PC-3 (cell line): ENCODE measurements around the gene GRWD1. TPM values are rescaled to one million over a fixed set of nuclear protein-coding genes. Genes with fewer than 3 reads are reported as not detected.

Source experiments
- ATAC-seq: fragments of 200-7000 bp; cut with Tn5 transposase; 2 replicates; pipeline ENCODE4 v1.9.1; 2020; ENCODE audit warnings: mild to moderate bottlenecking, moderate library complexity
- BruUV-seq: library from RNA; stranded (reverse); fragments of 400-500 nt; replicated peaks from 2 replicates; lab custom pipeline; 2021; lab: Mats Ljungman, UMichigan
- CTCF ChIA-PET: fragments of 300-600 bp; sonication (Branson Sonifier 250); formaldehyde crosslinking; loops from one replicate; lab custom pipeline; 2022; ENCODE audit warnings: antibody characterized with exemption; lab: Charles Lee
- POLR2A ChIA-PET: fragments of 300-600 bp; sonication (Branson Sonifier 250); formaldehyde crosslinking; loops from one replicate; lab custom pipeline; 2022; ENCODE audit warnings: antibody characterized with exemption; ENCODE audit not compliant: unreplicated experiment; lab: Charles Lee
- DNase-seq: peaks from one replicate; pipeline ENCODE4 v3.0.0-alpha.2; 2015
- H2AFZ ChIP-seq: fragments of 300-600 bp; sonication (generic); 2 replicates; pipeline ENCODE4 v1.6.0; 2016; ENCODE audit warnings: antibody characterized with exemption, low read length
- H3F3A ChIP-seq: fragments of 300-600 bp; sonication (generic); one replicate; pipeline ENCODE4 v1.6.0; 2017; ENCODE audit warnings: antibody characterized with exemption, low read length, control low read depth, mild to moderate bottlenecking; ENCODE audit not compliant: unreplicated experiment
- H3K27ac ChIP-seq: fragments of 300-600 bp; sonication (generic); 2 replicates; pipeline ENCODE4 v1.5.1; 2016; ENCODE audit warnings: mild to moderate bottlenecking, low read length
- H3K27me3 ChIP-seq: fragments of 300-600 bp; sonication (generic); 2 replicates; pipeline ENCODE4 v1.6.1; 2016; ENCODE audit warnings: low read length, mixed read lengths
- H3K36me3 ChIP-seq: fragments of 300-600 bp; sonication (generic); 2 replicates; pipeline ENCODE4 v1.6.1; 2016; ENCODE audit warnings: low read depth, mixed run types, low read length, mixed read lengths
- H3K4me1 ChIP-seq: fragments of 300-600 bp; sonication (generic); 2 replicates; pipeline ENCODE4 v1.5.1; 2016; ENCODE audit warnings: low read length; ENCODE audit not compliant: insufficient read depth
- H3K4me2 ChIP-seq: fragments of 300-600 bp; sonication (generic); 2 replicates; pipeline ENCODE4 v1.6.0; 2016; ENCODE audit warnings: low read length
- H3K4me3 ChIP-seq: fragments of 300-600 bp; sonication (generic); 2 replicates; pipeline ENCODE4 v1.5.1; 2016; ENCODE audit warnings: mild to moderate bottlenecking, low read length, mixed read lengths
- H3K79me2 ChIP-seq: fragments of 300-600 bp; sonication (generic); 2 replicates; pipeline ENCODE4 v1.6.1; 2017; ENCODE audit warnings: low read length, mixed read lengths
- H3K9ac ChIP-seq: fragments of 300-600 bp; sonication (generic); 2 replicates; pipeline ENCODE4 v1.6.0; 2016; ENCODE audit warnings: mild to moderate bottlenecking, low read length
- H3K9me2 ChIP-seq: fragments of 300-600 bp; sonication (generic); replicated peaks from 2 replicates; pipeline ENCODE4 v1.6.1; 2016; ENCODE audit warnings: mixed run types, low read length, mixed read lengths
- H3K9me3 ChIP-seq: fragments of 300-600 bp; sonication (generic); 2 replicates; pipeline ENCODE4 v1.6.1; 2016; ENCODE audit warnings: low read length, mixed read lengths
- H4K20me1 ChIP-seq: fragments of 300-600 bp; sonication (generic); 2 replicates; pipeline ENCODE4 v1.6.1; 2016; ENCODE audit warnings: low read length, mixed read lengths
- EZH2 ChIP-seq: fragments of 300-600 bp; sonication (generic); IDR thresholded peaks from one replicate; pipeline ENCODE4 v1.6.1; 2017; ENCODE audit warnings: antibody characterized with exemption, mild to moderate bottlenecking, low read length; ENCODE audit not compliant: unreplicated experiment
- EZH2phosphoT487 ChIP-seq: fragments of 300-600 bp; sonication (generic); IDR thresholded peaks from 2 replicates; pipeline ENCODE4 v1.6.1; 2018; ENCODE audit warnings: mild to moderate bottlenecking, antibody characterized with exemption, low read length, borderline replicate concordance
- intact Hi-C: fragments of 100-400 bp; cut with micrococcal nuclease; formaldehyde crosslinking; loops from 2 replicates; pipeline ENCODE4 v1.9.0; 2023
- total RNA-seq: library from RNA; depleted of rRNA; stranded (reverse); fragments of >200 nt; gene quantifications from 2 replicates; pipeline ENCODE4 v1.2.3, GENCODE V29; 2014
- TF ChIP-seq, protein P1 (sequence below): fragments of 300-600 bp; sonication (generic); conservative IDR thresholded peaks from 2 replicates; pipeline ENCODE4 v1.5.1; 2017; ENCODE audit warnings: antibody characterized with exemption, low read depth, mild to moderate bottlenecking, low read length

The GRWD1 gene
- total RNA-seq, 1 experiment from 2014 or later, result 33.2 TPM

GRCh38 chr19:48444936-48445200 is 915 bp upstream of the GRWD1 start:
- H3K9me3 ChIP-seq, result no peaks in the 10 kb centered on the region
- peak overlapping the region; percentile 99 for H3K4me2 ChIP-seq
- H4K20me1 ChIP-seq, result no peaks in the 10 kb centered on the region
- H3K9ac ChIP-seq, result peak overlapping the region; percentile 97; the same call in 1 of the 2 replicates
- no TSS peak for BruUV-seq
- H3K27ac ChIP-seq, result no peak overlapping the region
- H3K4me1 ChIP-seq, result peaks cover 18% of the 10 kb centered on the region
- no peaks in the 10 kb centered on the region for H3K27me3 ChIP-seq
- intact Hi-C loops, result loop anchor here (5.0 kb wide), 1 partner anchor 53 kb away; the partner anchor contains the start of genes GRIN2D and KDELR1
- no peaks in the 10 kb centered on the region for H3K9me2 ChIP-seq
- ChIA-PET CTCF (interaction anchor here (1.5 kb wide), 1 partner anchor 139 kb away, joined by 6 read pairs; no protein-coding TSS in a partner anchor), POLR2A (no interaction called here)
- no peak for TF ChIP-seq EZH2
- TF ChIP-seq, protein P1, sequence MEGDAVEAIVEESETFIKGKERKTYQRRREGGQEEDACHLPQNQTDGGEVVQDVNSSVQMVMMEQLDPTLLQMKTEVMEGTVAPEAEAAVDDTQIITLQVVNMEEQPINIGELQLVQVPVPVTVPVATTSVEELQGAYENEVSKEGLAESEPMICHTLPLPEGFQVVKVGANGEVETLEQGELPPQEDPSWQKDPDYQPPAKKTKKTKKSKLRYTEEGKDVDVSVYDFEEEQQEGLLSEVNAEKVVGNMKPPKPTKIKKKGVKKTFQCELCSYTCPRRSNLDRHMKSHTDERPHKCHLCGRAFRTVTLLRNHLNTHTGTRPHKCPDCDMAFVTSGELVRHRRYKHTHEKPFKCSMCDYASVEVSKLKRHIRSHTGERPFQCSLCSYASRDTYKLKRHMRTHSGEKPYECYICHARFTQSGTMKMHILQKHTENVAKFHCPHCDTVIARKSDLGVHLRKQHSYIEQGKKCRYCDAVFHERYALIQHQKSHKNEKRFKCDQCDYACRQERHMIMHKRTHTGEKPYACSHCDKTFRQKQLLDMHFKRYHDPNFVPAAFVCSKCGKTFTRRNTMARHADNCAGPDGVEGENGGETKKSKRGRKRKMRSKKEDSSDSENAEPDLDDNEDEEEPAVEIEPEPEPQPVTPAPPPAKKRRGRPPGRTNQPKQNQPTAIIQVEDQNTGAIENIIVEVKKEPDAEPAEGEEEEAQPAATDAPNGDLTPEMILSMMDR, result no peak
- no peak for TF ChIP-seq EZH2phosphoT487
- H3K4me3 ChIP-seq, result peak overlapping the region; percentile 87
- peaks cover 30% of the 10 kb centered on the region for H3K79me2 ChIP-seq
- DNase-seq (no peak), ATAC-seq (no peak)
- peak overlapping the region; percentile 83 for H2AFZ ChIP-seq
- no peaks in the 10 kb centered on the region for H3F3A ChIP-seq
- peaks cover 17% of the 10 kb centered on the region for H3K36me3 ChIP-seq

- POLR2A ChIA-PET, result no interaction called here
- Histone ChIP-seq H3K36me3 (peaks cover 19% of the 10 kb centered on the region), H3K4me1 (peaks cover 18% of the 10 kb centered on the region), H3F3A (no peaks in the 10 kb centered on the region), H3K9ac (peak overlapping the region; percentile 97), H2AFZ (peak overlapping the region; percentile 83), H4K20me1 (no peaks in the 10 kb centered on the region), H3K27me3 (no peaks in the 10 kb centered on the region), H3K27ac (no peak overlapping the region), H3K9me2 (no peaks in the 10 kb centered on the region), H3K4me2 (peak overlapping the region; percentile 99), H3K9me3 (no peaks in the 10 kb centered on the region), H3K4me3 (peak overlapping the region; percentile 87), H3K79me2 (peaks cover 30% of the 10 kb centered on the region)
- ATAC-seq (peak; percentile 81), DNase-seq (peak; percentile 61)
- CTCF ChIA-PET, result interaction anchor here (1.5 kb wide), 1 partner anchor 139 kb away, joined by 6 read pairs; no protein-coding TSS in a partner anchor
- intact Hi-C loops, result loop anchor here (5.0 kb wide), 1 partner anchor 53 kb away; the partner anchor contains the start of genes GRIN2D and KDELR1
- BruUV-seq, result TSS peak; percentile 78
- no peak for TF ChIP-seq EZH2
- TF ChIP-seq, protein P1, result peak; percentile 58
These were observed 552 bp upstream of the GRWD1 start for GRCh38 chr19:48445256-48445605.

DNA sequence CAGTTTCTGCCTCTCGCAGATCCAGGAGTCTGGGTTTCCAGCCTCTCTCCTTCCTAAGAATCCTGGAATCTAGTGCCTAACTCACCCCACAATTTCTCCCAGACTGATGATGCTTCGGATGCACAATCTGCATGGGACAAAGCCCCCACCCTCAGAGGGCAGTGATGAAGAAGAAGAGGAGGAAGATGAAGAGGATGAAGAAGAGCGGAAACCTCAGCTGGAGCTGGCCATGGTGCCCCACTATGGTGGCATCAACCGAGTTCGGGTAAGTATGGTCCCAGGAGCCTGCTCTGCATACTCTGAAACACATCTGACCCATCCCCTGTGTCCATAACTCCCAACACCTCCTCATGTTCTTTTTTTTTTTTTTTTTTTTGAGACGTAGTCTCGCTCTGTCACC is 796 bp downstream of the GRWD1 start:
- H3K27ac ChIP-seq, result peak overlapping the region; percentile 73
- intact Hi-C loops, result loop anchor here (5.0 kb wide), 1 partner anchor 54 kb away; the partner anchor contains the start of genes GRIN2D and KDELR1
- no peaks in the 10 kb centered on the region for H3F3A ChIP-seq
- H3K4me2 ChIP-seq, result peak overlapping the region; percentile 99
- peak overlapping the region; percentile 97 for H3K9ac ChIP-seq
- ChIA-PET POLR2A (no interaction called here), CTCF (no interaction called here)
- H3K79me2 ChIP-seq, result peaks cover 30% of the 10 kb centered on the region
- no peaks in the 10 kb centered on the region for H3K27me3 ChIP-seq
- peaks cover 18% of the 10 kb centered on the region for H3K4me1 ChIP-seq
- TF ChIP-seq EZH2 (no peak), EZH2phosphoT487 (no peak)
- TF ChIP-seq, protein P1, result no peak
- BruUV-seq, result no TSS peak
- no peaks in the 10 kb centered on the region for H3K9me2 ChIP-seq
- ATAC-seq, result no peak
- no peak overlapping the region for H2AFZ ChIP-seq
- DNase-seq, result no peak
- H3K36me3 ChIP-seq, result peaks cover 32% of the 10 kb centered on the region
- H3K9me3 ChIP-seq, result no peaks in the 10 kb centered on the region
- no peaks in the 10 kb centered on the region for H4K20me1 ChIP-seq
- H3K4me3 ChIP-seq, result peak overlapping the region; percentile 87
